ENCODE data around the gene PCDHGA11.
A peak's percentile ranks its signal among the peaks of the same experiment; 100 is the strongest.
"Not testable (repeated sequence)": the region's sequence is repeated elsewhere in the genome, so short reads cannot be mapped to it uniquely, and the experiment has no call there.

The PCDHGA11 gene

DNA sequence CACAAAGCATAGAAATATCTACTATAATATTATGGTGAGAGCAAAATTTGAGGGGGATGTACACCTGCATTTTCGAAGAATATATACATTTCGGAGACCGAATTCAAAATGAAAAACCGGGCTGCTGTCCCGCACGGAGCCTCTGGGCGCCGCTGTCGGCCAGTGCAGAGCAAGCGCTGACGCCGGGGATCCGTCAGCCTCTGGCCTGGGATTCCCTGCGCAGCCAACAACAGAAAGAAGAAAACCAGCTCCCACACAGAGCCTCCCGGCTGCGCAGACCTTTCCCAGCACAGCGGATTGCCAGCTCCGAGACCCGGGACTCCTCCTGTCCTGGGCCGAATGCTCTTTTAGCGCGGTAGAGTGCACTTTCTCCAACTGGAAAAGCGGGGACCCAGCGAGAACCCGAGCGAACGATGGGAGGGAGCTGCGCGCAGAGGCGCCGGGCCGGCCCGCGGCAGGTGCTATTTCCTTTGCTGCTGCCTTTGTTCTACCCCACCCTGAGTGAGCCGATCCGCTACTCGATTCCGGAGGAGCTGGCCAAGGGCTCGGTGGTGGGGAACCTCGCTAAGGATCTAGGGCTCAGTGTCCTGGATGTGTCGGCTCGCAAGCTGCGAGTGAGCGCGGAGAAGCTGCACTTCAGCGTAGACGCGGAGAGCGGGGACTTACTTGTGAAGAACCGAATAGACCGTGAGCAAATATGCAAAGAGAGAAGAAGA is 12.9 kb upstream of the PCDHGA11 start, which contains the start of gene PCDHGB6:
PCDHGB6 (plus strand) TSS at position 232 of the 716 bp plus-strand sequence; CDS start at position 414, 182 bp downstream.
- TF ChIP-seq CTCF (IDR thresholded peaks at IDR 0.05; ENCODE audit: extremely low read depth, missing control alignments), result peak; percentile 64
- peak; percentile 66 for DNase-seq (ENCODE audit: low spot score)

- DNase-seq (ENCODE audit: low spot score), result no peak
- no peak for TF ChIP-seq CTCF (IDR thresholded peaks at IDR 0.05; ENCODE audit: extremely low read depth, missing control alignments)
These were observed 11.1 kb upstream of the PCDHGA11 start for GRCh38 chr5:141409598-141410306.

GRCh38 chr5:141411575-141411974 is 9.3 kb upstream of the PCDHGA11 start:
- TF ChIP-seq CTCF (IDR thresholded peaks at IDR 0.05; ENCODE audit: extremely low read depth, missing control alignments), result no peak
- DNase-seq (ENCODE audit: low spot score), result no peak

DNA sequence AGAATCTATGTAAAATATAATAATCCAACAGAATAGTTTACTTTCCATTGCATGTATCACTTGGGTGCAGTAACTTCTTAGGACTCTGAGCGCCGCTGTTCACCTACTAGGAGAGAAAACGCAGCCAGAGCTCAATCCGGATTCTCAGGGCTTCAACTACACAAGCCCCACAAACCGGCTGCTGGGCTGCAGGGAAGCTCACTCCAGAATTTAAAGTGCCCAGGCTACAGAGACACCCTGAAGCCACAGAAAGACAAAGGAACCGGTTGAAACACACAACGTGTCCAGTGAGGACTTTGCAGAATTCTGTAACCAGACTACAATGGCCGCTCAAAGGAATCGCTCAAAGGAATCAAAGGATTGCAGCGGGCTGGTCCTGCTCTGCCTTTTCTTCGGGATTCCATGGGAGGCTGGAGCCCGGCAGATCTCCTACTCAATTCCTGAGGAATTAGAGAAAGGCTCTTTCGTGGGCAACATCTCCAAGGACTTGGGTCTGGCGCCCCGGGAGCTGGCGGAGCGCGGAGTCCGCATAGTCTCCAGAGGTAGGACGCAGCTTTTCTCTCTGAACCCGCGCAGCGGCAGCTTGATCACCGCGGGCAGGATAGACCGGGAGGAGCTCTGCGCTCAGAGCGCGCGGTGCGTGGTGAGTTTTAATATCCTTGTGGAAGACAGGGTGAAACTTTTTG is 7.9 kb upstream of the PCDHGA11 start, which contains the start of gene PCDHGA10:
PCDHGA10 (plus strand) TSS at position 134 of the 686 bp plus-strand sequence; CDS start at position 323, 189 bp downstream.
- DNase-seq (ENCODE audit: low spot score), result peak; percentile 88
- peak; percentile 76 for TF ChIP-seq CTCF (IDR thresholded peaks at IDR 0.05; ENCODE audit: extremely low read depth, missing control alignments)

DNA sequence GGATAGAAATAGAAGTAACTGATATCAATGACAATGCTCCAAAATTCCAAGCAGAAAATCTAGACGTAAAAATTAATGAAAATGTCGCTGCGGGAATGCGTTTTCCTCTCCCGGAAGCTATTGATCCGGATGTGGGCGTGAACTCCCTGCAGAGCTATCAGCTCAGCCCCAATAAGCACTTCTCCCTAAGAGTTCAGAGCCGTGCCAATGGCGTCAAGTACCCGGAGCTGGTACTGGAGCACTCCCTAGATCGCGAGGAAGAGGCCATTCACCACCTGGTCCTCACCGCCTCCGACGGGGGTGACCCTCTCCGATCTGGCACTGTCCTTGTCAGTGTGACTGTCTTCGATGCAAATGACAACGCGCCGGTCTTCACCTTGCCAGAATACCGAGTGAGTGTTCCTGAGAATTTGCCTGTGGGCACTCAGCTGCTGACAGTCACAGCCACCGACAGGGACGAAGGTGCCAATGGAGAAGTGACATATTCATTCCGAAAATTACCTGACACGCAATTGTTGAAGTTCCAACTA is 7.2 kb upstream of the PCDHGA11 start:
- no peak for DNase-seq (ENCODE audit: low spot score)

DNA sequence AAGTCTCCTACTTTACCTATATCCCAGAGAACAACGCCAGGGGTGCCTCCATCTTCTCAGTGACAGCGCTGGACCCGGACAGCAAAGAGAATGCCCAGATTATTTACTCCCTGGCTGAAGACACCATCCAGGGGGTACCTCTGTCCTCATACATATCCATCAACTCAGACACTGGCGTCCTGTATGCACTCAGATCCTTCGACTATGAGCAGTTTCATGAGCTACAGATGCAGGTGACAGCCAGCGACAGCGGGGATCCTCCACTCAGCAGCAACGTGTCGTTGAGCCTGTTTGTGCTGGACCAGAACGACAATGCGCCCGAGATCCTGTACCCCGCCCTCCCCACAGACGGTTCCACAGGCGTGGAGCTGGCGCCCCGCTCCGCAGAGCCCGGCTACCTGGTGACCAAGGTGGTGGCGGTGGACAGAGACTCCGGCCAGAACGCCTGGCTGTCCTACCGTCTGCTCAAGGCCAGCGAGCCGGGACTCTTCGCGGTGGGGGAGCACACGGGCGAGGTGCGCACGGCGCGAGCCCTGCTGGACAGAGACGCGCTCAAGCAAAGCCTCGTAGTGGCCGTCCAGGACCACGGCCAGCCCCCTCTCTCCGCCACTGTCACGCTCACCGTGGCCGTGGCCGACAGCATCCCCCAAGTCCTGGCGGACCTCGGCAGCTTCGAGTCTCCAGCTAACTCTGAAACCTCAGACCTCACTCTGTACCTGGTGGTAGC is 6.1 kb upstream of the PCDHGA11 start:
- not testable (repeated sequence) for DNase-seq (ENCODE audit: low spot score)

More for the DNA sequence above, 7.2 kb upstream of the PCDHGA11 start:
- TF ChIP-seq CTCF (IDR thresholded peaks at IDR 0.05; ENCODE audit: extremely low read depth, missing control alignments), result no peak

GRCh38 chr5:141415275-141415618 is 5.6 kb upstream of the PCDHGA11 start:
- not testable (repeated sequence) for DNase-seq (ENCODE audit: low spot score)
